Stimulated activated CD4-positive, alpha-beta T cell treated with anti-CD3 and anti-CD28 coated beads, Interleukin-1b, Interleukin-23, amount 100 ng/mL, for 1 hour (primary cell): Measurements from ENCODE around the gene INO80B.
"Not testable (repeated sequence)": the region's sequence is repeated elsewhere in the genome, so short reads cannot be mapped to it uniquely, and the experiment has no call there.

Experiments
- DNase-seq, 2 donors: peaks; one replicate each; pipeline ENCODE4 v3.0.0-alpha.2; 2020; ENCODE audit warnings: low read depth in 2 of 2

The INO80B gene

GRCh38 chr2:74448771-74449170, 6.1 kb upstream of the INO80B start:
- DNase-seq = no peak

DNA sequence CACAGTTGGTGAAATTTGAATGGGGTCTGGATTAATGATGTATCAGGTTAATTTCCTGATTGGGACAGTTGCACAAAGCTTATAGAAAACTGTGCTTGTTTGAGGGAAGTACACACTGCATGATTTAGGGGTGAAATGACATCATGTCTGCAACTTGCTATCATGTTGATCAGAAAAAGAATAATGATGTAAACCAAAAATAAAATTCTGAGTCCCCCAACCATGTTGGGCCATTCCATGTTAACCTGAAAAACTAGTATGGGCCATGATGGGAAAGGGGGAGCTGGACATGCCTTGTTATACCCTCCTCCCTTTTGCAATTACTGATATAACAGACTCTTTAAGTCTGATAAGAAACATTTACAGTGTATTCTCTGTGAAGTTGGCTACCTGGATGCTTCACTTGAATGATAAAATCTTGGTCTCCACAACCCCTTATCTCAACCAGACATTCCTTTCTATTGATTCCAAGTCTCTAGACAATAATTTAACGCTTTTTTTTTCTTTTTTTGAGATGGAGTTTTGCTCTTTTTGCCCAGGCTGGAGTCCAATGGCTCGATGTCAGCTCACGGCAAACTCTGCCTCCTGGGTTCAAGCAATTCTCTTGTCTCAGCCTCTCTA, 4.2 kb upstream of the INO80B start:
- no peak for DNase-seq

- DNase-seq = no peak
Observed at GRCh38 chr2:74457129-74457548, 2.3 kb downstream of the INO80B start.

DNA sequence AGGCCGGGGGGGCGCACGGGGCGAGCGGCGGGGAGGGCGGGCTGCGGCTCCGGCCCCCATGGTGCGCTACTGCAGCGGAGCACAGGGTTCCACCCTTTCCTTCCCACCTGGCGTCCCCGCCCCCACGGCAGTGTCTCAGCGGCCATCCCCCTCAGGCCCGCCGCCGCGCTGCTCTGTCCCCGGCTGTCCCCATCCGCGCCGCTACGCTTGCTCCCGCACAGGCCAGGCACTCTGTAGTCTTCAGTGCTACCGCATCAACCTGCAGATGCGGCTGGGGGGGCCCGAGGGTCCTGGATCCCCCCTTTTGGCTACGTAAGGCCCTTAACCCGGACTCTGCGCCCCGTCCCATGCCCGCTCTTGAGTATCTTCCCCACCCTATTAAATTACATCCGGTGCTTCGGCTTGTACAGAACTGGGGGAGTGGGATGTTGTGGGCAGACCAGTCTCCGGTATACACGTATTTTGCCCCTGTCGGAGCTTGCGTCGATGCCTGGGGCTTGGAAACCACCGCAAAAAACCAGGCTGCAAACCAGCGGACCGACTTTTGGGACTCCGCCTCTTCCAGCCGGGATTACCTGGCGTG, 2.8 kb downstream of the INO80B start:
- DNase-seq = peak; percentile 54 to 70

GRCh38 chr2:74458132-74458937, 3.4 kb downstream of the INO80B start, which contains the start of gene WBP1:
Gene WBP1 (plus strand): TSS chr2:74458438. CDS start chr2:74458603, 165 bp downstream.
- DNase-seq = peak; percentile 92 to 98

GRCh38 chr2:74458938-74459363, 4.1 kb downstream of the INO80B start:
- no peak for DNase-seq

DNA sequence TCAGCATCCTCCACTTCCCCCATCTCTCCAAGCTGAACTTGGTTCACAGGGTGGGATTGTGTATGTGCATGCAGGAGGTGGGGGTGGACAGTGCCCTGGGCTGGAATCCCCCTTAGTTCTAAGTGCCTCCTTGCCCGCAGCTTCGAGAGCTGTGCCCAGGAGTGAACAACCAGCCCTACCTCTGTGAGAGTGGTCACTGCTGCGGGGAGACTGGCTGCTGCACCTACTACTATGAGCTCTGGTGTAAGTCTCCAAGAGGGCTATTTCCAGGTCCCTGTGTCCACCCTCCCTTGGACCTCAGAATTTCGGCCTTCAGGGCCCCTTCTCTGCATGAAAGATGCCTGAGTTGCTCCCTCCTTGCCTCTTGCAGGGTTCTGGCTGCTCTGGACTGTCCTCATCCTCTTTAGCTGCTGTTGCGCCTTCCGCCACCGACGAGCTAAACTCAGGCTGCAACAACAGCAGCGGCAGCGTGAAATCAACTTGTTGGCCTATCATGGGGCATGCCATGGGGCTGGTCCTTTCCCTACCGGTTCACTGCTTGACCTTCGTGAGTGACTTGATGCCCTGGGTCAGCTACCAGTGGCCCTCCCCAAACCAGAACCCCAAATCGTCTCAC, 4.7 kb downstream of the INO80B start:
- DNase-seq = not testable (repeated sequence)

- not testable (repeated sequence) for DNase-seq
Observed at GRCh38 chr2:74460187-74460586, 5.3 kb downstream of the INO80B start.

DNA sequence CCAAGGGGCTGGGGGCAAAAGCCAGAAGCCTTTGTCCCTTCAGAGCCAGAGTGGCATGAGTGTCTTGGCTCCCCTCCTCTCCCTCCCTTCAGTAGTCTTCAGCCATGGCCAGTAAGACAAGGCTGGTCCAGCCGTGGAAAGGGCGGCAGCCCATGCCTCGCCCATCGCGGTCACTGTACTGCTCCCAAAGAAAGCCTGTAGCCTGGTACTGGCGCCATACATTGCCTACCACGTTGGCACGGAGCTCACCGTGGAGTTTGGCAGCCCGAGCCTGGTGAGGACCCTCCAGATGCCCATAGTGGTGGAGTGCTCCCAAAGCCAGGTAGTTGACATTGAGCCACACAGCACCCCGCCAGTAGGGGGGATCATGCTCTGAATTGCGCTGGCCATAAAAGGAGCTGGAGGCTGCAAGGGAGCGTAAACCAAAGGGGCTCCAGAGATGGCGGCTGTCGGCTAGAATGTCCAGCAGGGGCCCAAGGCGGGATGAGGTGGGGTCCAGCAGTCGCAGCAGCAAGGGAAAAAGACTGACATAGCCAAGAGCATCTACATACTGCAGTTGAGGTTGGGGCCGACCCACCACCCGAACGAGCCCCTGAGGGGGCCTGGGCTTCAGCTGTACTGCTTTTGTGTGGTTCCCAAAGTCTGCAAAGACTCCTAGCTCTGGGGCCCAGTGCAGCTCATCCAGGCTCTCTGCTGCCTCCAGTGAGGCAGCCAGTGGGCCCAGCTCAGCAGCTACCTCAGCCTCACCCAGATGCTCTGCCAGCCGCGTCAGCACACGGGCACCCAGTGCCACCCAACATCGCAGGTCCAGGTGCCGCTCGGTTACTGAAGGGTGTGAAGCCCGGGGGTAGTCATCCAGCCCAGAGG, 6.5 kb downstream of the INO80B start:
- no peak for DNase-seq

DNA sequence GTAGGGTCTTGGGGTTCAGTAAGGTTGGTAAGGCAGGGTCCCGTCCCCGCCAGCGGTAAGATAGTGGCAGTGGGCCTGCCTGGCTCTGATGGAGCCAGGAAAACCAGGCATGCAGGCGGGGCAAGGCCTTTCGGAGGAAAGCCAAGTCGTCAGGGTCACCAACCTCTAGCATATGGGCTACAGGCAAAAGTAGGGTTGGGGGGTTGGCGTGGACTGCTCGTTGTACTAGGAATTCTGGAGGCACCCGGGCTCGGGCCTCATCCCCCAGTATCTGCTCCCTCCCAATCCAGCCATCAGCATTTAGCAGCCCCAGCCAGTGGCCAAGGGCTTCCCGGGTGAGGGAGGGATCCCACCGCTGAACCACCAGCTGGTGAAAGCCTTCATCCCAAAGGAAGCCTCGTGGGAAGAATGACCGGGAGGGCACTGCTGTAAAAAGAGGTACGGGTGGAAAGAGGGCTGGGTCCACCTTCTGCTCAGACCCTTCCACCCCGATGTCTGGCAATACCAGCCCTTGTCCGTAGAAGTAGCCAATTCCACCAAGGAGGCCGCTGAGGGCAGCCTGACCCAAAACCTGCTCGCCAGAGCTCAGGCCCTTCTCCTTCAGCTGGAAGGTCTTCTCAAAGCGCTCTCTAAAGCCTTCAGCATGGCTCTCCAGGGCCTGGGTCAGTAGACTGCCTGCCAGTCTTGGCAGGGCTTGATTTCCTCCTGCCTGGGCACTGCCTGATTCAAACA, 7.3 kb downstream of the INO80B start:
- DNase-seq = no peak

DNA sequence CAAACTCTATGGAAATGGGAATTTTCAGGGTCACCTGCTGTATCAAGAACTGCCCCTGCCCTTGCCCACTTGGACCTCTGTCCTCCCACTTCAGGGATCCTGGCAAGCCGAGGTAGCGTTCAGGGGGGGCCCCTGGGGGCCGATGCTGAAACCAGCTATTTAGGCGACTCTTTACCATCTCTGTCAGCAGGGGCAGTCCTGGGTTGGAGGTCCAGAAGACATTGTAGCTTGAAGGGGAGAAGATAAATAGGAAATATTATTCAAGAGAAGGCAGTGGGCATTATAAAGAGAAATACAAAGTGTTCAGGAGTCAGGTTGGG, 7.9 kb downstream of the INO80B start:
- no peak for DNase-seq

DNA sequence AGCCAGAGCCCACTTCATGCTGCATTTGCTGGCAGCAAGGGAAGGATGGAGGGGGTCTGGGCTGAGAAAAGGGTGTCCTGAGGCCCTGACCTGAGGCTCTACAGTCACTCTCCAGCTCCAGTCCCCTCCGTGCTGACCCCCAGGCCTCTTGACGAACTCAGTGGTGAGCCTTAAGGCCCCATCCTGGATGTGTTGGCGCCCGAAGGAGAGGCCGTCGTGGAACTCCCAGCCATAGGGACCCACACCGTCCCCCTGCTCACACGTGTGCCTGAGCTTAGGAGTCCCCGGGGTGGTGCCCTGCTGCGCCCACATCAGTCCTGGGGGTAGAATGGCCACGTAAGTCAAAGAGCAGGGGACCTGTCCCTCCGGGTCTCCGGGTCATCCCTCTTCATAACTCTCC, 9.5 kb downstream of the INO80B start:
- DNase-seq = no peak

- not testable (repeated sequence) for DNase-seq
Observed at GRCh38 chr2:74470742-74471141, 15.9 kb downstream of the INO80B start.

DNA sequence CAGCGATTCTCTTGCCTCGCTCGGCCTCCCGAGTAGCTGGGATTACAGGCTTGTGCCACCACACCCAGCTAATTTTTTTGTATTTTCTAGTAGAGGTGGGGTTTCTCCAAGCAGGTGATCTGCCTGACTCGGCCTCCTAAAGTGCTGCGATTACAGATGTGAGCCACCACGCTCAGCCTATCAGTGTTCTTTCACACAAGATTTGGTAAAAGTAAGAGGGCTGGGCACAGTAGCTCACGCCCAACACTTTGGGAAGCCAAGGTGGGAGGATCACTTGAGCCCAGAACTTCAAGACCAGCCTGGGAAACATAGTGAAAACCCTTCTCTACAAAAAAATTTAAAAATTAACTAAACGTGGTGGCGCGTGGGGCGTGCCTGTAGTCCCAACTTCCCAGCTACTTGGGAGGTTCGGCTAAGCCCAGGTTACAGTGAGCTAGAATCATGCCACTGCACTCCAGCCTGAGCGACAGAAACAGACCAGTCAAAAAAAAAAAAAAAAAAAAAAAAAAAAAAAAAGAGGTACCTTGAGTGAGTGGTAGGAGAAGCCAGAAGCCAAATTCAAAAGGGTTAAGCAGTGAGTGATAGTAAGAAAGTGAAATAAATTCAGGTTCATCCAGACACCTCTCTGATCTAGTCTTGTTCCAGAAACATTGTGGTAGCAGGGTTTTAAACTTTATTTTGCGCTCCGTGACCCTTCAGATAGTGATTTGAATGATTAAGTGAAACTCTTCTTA, 16.6 kb downstream of the INO80B start:
- DNase-seq = no peak

DNA sequence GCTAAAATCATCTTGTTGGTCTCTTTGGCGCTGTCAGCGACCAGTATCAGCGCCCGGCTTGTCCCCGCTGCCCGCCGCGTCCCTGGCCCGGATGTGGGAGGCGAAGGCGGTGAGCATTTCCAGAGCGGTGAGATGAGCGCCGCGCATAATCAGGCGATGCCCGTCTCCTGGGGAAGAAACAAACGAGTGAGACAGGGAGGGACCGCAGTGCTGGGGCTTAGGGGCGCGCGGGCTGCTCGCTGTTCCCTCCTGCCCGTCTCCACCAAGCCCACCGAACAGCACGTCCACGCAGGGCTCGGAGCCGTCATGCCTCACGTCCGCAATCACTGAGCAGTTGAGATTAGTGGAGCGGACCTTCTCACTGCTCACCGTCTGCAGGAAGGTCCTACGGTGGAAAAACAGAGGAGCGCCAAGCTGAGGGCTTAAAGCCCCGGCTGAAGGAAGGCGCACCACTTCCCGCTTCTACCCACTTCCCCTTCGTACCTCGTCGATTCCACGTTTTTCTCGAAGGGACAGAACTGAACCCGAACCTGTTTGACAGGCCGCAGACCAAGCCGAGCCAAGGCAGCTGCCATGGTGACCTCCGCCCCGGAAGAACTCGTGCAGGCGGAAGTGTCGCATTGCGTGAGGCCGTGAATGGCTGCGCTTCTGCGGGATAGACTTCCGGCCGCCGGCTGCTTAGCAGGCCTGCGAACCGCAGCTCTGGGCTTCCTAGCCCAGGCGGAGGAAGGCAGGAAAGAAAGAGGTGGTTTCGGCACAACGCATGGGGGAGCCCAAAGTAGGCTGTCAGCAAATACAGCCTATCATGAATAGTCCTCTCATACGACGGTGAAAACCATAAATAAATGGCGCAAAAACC, 17.4 kb downstream of the INO80B start, which contains the start of gene MRPL53:
Gene MRPL53 (minus strand): TSS at position 595 of the 859 bp plus-strand sequence. CDS start 20 bp downstream, at position 575.
- peak; percentile 88 to 95 for DNase-seq

DNA sequence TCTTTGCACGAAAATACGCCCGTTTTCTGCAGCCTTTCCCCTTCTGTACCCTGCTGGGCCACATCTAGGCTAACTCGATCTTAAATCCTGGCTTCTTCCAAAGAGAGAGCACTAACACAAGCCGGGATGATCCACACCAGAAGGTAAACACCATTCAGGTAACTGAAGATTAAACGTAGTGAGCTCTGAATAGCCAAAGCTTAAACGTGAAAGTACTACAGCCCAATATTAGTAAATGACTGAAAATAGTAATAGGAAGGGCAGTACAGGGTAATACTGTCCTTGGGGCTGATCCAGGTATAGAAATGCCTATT, 18.0 kb downstream of the INO80B start:
- no peak for DNase-seq

GRCh38 chr2:74474481-74474880, 19.6 kb downstream of the INO80B start:
- no peak for DNase-seq

DNA sequence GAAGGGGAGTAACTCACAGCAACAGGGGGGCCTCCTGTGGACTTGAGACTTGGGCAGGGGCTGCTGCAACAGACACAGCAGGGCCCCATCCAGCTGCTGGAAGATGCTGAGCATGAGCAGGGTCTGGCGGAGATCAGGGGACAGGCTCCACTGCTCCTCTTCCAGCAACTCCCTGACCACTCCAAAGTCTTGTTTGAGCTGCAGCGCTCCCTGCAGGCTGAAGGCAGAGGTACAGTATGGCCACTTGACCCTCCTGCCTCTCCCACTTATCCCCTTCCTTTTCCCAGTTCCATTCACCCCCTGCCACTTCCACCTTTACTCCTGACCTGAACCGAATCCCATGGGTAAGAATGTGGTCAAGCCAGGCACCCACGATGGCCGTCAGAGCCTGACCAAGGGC, 20.0 kb downstream of the INO80B start:
- DNase-seq = no peak

DNA sequence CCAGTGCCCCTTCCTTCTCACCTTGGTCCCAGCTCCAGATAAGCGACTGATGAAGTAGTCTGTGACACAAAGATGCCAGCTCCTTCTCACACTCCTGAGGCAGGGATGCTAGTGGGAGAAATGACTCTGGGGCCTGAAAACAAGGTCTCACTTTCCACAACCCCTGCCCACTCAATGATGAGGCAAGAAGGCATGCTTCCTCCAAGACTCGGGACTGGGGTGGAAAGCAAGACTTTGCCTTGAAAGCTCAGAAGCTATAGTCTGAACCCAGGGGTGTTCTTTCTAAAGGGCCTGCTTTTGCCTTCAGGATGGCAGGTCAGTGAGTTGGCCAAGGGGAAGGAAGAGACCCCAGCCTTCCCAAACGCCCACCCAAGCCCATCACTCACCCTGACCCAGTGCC, 26.5 kb downstream of the INO80B start:
- DNase-seq = no peak
